GM18517 (cell line): ENCODE results near the gene EEF1G.
"Not testable (repeated sequence)": the region's sequence is repeated elsewhere in the genome, so short reads cannot be mapped to it uniquely, and the experiment has no call there.

Experiments
- ATAC-seq: cut with Tn5 transposase; IDR thresholded peaks from one replicate; pipeline ENCODE4 v1.9.1; 2021; ENCODE audit warnings: mild to moderate bottlenecking, moderate library complexity; ENCODE audit not compliant: unreplicated experiment

Gene EEF1G

DNA sequence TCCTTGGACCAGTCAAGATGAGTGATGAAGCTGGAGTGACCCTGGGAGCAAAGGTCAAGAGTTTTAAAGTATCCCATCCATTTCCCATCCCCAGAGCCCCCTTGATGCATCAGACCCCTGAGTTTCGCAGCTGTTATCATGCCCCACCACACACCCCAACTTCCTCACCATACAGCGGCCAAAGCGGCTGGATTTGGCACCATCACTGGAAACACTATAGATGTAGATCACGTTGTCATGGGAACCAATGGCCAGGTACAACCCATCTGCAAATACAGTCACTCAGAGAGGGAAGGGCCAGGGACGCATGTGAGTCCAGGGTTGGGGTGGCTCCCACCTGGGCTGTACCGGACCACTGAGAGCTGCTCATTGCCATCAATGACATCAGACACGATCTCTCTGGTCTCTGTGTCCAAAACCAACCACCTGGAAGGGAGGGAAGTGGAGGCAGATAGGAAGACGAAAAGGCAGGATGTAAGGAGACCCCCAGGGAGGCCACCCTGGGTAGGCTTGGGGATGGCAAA lies 30.1 kb upstream of the EEF1G start:
- no peak for ATAC-seq

DNA sequence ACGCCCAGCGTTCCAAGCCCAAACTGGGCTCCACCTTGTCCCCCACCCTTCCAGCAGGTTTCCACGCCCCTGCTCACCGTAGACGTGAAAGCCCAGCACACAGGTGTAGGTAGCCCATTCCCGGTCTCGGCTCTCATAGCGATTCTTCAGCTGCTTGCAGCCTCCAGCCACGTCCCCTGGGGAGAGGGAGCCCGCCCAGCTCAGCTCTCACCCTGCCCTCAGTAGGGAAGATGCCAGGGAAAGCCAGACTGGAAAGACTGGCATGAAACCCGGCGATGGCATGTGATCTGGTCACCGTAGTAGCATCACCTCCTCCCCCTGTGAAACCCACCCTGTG lies 29.3 kb upstream of the EEF1G start:
- no peak for ATAC-seq

DNA sequence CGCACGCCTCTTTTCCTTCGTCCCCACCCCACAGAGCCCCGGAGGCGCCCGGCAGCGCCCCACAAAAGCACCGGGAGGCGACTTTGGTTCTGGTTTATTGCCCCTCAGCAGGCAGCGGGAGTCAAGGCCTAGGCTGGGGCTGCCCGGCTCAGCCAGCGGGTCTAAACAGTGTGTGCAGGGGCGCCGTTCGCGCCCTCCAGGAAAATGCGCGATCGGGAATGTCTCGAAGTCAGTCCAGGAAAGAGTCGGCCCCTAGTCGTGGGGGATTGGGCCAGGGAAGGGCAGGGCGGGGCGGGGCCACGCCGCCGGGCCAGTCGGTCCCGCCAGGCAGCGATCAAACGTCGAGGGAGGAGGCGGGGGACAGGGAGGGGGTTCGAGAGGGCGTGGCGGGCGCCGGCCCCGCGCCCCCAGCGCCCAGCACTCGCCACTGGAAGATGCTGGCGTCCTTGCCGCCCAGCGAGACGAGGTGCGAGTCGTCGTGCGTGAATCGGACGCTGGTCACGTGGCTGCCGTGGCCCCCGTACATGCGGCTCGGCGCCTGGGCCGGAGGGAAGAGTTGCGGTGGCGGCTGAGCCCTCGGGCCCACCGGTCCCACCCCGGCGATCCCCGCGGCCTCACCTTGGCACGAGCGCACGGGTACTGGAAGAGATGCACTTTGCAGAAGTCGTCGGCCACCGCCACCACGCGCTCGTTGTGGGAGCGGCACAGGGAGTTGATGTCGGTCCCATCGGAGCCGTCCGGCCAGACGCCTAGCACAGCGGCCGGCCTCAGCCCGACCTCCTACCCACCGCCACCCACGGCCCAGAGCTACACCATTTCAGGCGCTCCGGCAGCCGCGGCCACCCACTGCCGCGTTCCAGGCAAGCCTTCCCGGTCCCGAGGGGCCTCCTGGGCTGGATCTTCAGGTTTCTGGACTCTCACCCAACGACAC lies 28.7 kb upstream of the EEF1G start:
- no peak for ATAC-seq

DNA sequence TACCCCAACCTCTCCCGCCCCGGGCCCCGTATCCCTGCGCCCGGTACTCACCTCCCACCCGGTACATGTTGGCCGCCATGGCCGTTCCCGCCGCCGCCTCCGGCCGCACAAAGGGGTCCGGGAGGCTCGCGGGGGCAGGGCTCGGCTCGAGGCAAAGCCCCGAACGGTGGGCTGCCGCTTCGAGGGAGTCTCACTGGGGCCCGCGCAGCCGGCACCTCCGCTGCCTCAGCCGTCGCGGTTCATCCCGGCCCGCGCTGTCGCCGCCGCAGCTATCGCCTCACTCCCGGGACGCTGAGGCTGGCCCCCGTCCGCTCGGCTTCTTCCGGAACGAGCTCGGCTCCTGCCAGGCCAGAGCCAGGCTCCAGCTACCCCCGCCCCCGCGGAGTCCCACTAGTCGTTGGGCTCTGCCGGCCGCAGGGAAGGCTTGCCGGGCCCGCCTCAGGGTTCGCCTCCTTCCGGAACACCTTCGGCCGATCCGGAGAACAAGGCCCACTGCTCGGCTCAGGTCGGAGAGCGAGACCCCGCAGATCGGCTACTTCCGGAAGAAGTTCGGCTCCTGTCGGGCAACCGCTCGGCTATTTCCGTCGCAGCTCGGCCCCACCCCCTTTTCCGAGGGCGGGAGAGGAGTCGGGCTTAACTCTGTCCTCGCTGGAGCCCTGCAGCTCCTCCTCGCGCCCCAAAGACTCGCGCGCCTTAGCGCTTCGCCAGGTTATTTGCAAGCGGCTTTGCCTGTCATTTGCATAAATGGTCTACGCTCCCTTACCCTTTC lies 27.9 kb upstream of the EEF1G start, which contains the start of gene MTA2:
MTA2 (minus strand) TSS at position 494 of the 769 bp plus-strand sequence; CDS start at position 79, 415 bp downstream.
- peak; percentile 67 for ATAC-seq

DNA sequence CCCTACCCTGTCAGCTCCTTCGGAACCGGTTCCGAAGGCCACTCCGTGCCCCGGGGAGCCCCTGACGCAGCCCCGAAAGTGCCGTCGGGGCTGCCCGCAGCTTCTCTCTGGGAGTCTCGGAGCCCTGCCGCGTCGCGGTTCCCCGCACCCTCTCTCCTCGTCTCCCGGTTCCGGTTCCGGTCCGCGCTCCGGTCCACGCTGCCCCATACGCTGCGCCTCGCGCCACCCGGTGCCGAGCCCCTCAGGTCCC lies 27.4 kb upstream of the EEF1G start:
- ATAC-seq, result no peak

DNA sequence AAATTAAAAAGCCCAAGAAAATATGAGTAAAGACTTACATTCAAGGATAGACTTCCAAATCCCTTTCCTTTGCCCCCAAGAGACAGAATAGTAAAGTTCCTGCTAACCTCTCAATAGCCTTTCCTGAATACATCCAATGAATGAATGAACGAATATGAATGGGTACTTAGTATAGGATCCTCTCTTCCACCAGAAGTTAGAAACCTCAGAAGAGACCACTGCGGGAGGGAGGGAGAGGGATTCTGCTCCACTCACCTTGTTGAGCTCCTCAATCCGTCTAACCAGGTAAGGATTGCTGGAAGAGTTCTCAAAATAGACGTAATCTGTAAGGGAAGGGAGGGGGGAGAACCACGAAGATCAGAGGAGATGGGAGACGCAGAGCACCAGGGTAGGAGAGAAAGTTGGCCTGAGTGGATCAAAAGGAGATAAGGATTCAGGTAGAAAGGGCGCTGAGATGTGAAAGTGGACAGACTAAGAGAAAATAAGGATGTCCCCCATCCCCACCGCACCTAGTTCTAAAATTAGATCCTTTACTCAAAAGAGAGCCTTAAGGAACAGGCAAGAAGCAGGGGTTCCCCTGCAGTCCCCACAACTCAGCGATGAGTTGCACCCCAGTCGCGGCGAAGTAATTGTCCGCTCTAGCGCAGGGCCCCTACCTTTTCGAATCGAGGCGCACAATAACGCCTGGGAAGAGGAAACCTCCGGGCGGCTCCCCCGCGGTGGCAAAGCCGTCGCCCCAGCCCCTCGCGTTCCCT lies 26.9 kb upstream of the EEF1G start:
- ATAC-seq, result no peak

DNA sequence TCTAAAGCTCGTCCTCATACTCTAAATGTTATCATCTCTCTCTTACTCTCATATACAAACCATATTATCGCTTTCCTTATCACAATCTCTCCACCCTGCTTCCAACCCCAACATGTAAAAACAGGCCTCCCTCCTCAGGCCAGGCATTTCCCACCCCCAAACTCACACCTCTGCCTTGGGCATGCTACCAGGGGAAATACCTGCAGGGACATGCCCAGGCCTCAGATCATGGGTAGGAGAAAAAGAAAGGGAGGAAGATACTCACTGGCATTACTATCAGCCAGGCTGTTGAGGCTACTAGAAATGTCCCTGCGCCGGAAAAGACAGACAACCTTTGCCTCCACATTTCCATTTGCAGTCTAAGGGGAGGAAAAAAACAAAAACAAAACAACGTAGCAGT lies 26.2 kb upstream of the EEF1G start:
- ATAC-seq, result no peak

DNA sequence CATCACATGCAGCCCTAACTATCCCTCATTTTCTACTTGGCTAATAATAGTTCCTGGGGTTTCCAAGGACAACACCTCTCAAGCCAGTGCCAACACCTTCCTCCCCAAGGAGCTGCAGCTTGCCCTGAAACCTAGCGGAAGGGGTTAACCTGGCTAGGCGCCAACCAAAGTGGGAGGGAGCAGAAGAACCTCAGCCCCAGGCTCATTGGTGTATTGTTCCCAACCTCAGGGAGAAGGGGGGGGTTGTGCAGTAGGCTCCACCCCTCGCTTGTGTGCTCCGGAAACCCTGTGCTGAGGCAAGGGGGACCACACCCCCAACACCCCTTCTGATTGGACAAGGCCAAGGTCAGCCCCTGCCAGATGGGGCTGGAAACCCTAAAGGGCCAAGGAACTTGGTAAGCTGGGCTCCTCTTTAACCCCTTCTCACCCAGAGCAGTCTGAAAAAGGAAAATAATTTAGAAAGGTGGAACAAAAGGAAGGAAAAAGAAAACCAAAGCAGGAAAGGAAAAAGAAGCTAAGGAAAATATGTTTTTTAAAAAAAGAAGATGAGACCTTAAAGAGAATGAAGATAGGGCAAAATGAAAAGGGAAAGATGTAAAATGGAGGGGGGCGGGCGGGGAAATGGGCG lies 25.5 kb upstream of the EEF1G start:
- peak; percentile 41 for ATAC-seq

DNA sequence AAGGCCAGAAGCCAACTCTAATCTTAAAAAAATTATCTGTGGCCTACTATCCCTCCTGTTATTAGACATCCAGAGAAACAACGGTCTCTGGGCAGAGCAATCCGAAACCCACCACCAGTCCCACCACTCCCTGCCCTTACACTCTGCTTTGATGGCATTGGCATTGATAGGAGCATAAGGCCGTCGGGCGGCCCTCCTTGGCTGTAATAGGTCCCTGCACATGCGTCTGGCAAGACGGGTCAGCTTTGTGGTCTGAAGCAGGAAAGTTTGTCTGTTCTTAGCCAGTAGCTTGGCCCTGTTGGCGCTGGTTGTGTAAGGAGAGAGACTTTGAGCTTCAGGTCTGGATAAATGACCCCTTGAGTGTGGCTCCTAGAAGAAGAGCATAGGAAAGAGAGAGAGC lies 21.4 kb upstream of the EEF1G start:
- ATAC-seq, result no peak

DNA sequence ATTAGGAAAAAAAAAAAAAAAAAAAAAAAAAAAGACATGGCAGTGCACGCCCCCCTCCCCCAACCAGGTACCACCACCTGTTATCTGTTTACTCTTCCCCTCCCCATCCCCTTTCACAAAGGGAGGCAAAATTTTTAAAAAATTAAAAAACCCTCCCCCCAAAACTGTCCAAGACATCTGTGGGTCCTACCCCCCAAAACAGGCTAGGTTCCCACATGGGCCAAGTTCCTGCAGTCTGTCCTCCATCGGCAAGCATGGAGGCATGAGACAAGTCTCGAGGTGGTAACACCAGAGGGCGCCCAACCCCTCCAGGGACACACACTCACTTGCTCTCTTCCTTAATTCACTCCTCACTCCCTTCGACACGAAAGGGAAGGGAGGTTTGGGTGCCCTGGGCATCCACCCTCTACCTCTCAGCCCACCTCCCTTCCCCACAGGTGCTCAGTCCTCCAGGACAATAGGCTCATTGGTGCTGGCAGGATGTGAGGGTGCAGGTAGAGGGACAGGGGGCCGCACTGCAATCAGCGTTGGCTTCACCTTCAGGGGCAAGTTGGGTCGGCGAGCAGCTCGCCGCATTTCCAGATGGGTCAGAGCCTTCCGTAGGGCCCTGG lies 19.8 kb upstream of the EEF1G start:
- no peak for ATAC-seq

DNA sequence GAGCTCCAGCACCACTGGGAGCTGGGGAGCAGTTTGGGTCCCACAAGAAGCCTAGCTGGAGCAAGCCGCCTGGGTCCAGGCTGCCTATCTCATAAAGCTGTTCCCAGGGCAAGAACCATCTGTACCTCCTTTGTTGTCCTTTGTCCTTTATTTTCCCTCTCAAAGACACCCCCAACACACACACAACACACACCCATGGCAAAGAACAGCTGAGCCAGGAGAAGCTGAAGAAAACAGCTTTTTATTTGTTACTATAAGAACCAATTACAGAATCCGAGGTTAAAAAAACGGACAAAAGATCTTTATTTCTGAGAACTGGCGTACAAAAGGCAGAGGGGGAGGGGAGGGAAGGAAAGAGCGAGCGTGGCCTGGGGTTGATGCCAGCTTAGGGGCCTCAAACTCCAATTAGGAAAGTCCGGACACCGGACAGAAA lies 19.3 kb upstream of the EEF1G start:
- no peak for ATAC-seq

DNA sequence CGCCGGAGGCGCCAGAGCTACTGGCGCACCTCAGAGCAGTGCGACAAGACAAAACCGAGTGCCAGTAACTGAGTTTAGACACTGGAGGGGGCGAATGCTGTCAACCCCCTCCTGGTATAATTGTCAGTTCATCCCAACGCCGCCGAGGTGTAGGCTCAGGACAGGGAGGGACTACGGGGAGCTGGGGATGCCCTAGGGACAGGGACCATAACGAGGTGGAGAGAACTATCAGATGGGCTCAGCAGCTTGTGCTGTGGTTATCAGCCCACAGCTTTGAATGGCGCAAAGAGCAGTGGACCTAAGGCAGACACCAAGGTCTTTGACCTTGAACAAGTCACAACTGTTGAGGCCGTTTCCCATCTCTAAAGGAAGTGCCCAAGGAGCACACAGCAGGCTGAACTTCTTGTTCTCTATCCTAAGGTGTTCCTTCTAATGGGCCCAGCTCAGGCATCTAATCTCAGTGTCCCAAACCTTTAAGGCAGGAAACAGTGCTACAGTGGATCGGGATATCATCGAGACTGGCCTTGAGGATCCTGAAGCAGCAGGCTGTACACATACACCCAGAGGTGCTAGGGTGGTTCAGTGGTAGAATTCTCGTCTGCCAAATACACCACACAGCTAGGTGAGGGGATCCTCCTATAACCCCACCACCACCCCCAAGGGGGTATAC lies 18.6 kb upstream of the EEF1G start:
- ATAC-seq, result no peak

DNA sequence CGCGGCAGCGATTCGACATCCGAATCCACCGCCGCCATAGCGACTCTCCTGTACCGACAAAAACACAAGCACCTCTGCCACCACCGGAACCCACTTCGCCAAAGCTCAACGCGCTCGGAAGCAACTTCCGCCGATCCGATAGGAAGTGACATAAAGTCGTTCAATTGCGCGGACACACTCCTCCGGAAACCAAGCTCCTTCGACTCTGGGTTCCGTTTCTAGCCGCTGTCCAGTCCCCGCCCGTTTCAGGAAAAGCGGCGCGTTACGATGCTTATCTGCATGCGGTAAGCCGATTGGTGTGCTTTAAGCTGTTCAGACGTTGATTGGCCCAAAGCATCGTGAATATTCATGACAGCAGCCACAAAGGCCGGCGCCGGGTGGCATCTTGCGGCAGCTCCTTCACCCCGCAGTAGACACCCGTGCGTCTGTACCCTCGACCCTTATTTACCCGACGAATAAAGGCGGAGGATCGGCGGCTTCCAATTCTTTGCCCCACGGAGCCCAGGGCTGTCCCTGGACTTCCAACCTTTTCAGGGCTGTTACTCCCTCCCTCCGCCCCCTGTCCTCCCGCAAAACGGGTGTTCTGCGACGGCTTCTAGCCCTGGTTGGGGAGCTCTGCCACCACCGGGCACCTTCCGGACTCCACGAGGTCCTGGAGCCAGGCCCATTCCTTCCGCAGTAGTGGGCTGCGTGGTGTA lies 17.9 kb upstream of the EEF1G start, which contains the start of gene TUT1:
TUT1 (minus strand) TSS at position 76 of the 698 bp plus-strand sequence; CDS start at position 38, 38 bp downstream.
- peak; percentile 79 for ATAC-seq

DNA sequence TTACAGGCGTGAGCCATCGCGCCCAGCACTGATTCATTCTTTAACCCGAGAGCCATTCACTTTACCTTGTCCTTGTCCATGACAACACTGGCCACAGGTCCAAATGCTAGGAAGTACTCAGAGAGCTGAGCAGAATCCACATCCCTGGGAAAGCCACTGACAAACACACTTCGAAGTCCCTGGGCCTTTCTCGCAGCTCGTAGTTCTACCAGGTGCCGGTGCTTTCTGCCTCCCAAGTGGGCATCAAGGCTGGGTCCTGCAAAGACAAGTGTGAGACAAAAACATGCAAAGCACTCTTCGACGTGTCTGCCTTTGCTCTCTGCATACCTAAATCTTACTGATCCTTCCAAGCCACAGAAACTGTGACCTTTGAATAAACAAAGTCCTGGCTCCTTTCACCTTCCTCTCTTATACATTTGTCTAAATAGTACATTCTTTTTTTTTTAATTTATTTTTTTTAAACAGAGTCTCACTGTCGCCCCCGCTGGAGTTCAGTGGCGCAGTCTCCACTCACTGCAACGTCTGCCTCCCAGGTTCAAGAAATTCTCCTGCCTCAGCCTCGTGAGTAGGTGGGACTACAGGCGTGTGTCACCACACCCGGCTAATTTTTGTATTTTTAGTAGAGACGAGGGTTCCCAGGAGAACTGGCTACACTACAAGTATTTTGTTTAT lies 15.4 kb upstream of the EEF1G start:
- no peak for ATAC-seq

DNA sequence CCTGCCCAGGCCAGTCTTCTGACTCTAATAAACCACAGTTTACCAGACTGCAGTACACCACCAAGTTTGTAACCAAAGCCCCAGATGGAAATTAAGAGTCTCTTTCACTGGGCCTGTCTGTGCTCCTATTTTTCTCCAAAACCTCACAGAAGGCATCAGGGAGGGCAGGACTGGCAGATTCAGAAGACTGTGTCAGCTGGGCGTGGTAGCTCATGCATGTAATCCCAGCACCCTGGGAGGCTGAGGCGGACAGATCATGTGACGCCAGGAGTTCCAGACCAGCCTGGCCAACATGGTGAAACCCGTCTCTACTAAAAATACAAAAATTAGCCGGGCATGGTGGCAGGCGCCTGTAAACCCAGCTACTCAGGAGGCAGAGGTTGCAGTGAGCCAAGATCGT lies 11.7 kb upstream of the EEF1G start:
- ATAC-seq, result not testable (repeated sequence)

DNA sequence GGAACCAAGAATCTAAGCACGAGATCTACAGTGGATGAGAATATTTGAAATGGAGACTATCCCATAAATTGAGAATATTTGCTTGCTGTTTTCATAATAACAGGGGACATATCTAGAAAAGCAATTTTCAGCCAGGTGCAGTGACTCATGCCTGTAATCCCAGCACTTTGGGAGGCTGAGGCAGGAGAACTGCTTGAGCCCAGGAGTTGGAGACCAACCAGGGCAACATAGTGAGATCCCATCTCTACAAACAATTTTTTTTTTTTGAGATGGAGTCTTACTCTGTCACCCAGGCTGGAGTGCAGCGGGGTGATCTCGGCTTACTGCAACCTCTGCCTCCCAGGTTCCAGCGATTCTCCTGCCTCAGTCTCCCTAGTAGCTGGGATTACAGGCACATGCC lies 8.0 kb upstream of the EEF1G start:
- not testable (repeated sequence) for ATAC-seq

DNA sequence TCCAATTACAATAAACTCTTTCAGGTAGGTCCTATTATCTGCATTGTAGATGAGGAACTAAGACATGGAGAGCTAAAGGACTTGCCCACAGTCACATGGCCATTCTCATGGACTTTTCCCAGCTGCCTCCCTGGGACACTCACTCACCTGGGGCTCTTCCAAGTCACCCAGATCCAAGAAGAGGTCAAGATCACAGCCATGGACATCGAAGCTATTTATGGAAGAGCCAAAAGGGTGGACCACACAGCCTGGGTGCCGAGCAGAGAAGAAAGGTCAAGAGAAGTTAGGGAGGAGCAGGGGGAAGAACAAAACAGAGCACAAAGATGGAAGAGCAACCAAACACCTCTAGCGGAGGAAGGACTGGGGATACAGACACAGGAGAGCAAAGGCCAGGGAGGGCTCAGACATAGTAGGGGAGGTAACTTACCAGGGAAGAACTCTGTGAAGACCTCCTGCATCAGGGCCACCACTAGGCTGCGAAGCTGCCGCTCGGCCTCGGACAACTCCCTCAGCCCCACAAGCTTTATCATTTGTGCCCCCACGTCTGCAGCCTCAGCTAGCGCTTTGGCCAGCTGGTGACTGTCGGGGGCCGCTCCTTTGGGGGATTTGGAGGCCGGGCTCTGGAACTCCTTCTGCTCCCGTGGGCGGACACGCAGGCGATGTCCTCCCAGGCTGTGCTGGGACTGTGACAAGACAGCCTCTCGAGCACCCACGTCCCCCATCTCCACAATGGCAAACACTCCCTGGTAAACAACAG lies 7.4 kb upstream of the EEF1G start:
- no peak for ATAC-seq

DNA sequence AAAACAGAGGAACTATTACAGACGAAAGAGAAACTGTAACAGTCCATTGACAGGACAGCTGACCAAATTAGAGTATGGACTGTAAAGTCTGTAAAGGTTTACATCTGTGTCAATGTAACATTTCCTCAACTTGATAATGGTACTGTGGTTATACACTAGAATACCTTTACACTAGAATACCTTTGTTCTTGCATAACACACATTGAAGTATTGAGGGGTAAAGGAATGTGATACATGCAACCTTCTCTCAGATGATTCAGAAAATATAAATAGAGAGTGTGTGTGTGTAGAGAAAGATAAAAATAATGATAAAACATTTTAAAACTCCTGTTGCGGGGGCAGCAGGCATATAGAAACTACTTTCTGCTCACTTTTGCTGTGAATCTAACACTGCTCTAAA lies 5.6 kb upstream of the EEF1G start:
- no peak for ATAC-seq
